NCI-H748 (cell line): Measurements from ENCODE around the gene OR2T11.
"Not testable (repeated sequence)": the region's sequence is repeated elsewhere in the genome, so short reads cannot be mapped to it uniquely, and the experiment has no call there.

Experiments
- DNase-seq: peaks from one replicate; lab custom pipeline; 2025; ENCODE audit not compliant: unreplicated experiment; lab: John Stamatoyannopoulos, UW

OR2T11 gene

DNA sequence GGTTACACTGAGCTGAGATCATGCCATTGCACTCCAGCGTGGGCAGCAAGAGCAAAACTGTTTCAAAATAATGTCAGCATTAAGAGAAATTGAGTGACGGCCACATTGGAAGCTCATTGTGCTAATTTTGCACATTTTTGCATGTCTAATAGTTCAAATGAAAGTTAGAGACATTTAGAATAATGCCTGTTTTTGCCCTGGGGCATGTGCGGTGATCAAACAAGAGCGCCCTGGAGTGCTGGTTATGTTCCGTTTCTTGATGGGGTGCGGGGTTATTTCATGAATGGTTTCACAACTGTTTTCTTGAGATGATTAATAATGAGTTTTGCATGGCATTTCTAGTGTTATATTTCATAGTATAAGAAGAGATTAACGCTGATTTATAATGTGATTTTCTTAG lies 13.1 kb downstream of the OR2T11 start:
- DNase-seq = no peak

GRCh38 chr1:248618878-248619277 lies 16.0 kb downstream of the OR2T11 start:
- DNase-seq = no peak

- no peak for DNase-seq
Observed at GRCh38 chr1:248618119-248618518, 16.8 kb downstream of the OR2T11 start.

GRCh38 chr1:248613742-248614141 lies 21.1 kb downstream of the OR2T11 start:
- no peak for DNase-seq

DNA sequence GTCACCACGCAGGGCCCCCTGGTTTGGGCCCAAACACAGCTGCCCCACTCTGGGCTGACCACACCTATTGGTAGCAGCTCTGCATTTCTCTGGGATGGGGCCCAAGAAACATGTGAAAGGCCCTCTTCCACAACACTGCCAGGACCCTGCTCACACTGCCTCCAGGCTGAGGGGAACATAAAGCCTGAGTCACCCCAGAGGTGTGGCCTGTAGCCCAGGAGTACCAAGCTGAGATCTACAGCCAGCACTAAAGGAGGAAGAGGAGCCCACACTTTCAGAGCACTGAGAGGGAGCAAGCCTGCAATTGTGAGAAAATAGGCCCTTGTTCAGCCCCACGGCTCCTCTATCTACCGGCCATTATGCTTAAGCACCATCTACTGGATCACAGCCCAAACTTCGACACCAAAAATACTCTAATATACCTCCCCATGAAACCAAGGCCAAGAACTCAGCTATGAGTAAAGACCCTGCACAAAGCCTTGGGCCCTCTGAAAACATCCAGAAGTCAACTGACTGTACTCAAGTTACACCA lies 22.9 kb downstream of the OR2T11 start:
- DNase-seq = no peak

DNA sequence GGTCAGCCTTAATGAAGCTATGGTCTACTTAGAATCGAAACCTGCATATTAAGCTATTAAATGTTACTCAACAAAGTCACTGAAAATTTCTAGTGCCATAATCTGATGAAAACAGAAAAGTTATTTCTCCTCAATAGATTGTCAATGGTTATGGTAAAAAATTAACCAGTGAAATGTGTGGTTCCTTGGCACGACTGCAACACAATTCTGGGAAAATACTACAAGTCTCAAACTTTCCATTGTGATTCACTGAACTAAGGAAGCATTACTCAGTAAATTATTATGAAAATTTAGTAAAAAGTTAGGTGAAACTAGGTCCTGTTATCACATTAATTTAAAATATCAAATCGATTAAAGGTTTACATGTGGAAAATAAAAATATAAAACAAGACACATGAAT lies 24.6 kb downstream of the OR2T11 start:
- no peak for DNase-seq

DNA sequence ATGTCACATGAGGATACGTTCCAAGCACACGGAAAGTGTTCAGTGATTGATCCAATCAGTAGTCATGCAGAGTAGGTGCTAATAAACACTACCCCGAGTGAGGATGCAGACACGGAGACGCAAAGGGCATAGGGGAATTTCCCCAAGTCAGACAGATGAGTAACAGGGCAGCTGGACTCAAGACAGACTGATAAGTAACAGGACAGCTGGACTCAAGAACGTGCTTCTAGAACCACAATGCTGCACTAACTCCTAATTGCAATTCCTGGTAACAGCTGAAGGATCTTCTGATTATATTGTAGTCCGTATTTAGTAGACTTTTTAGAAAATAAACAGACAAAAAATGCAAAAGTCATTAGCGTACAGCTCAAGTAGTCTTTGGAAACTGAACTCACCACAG lies 35.5 kb downstream of the OR2T11 start:
- DNase-seq = no peak

DNA sequence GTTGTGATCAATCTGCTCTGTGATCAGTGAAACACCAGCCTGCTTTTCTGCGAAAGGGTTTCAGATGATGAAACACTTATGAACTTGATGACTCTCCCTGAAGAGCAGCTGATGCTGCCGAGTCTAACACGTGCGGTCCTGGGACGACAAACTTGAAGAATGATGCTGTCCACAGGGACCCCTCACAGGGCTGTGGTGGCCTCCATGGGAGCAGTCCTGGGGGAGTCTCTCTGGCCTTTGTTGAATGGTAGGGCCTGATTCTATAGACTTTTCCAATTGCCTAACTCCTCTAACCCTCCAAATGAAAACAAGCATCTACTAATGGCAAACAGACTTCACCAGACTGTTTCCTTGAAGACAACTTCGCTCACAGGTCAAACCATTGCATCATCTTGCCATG lies 37.3 kb downstream of the OR2T11 start, which contains the start of gene OR2T10:
Gene OR2T10 (minus strand): TSS at position 112 of the 400 bp plus-strand sequence. CDS start 3,932 bp downstream, outside the sequence.
- no peak for DNase-seq

DNA sequence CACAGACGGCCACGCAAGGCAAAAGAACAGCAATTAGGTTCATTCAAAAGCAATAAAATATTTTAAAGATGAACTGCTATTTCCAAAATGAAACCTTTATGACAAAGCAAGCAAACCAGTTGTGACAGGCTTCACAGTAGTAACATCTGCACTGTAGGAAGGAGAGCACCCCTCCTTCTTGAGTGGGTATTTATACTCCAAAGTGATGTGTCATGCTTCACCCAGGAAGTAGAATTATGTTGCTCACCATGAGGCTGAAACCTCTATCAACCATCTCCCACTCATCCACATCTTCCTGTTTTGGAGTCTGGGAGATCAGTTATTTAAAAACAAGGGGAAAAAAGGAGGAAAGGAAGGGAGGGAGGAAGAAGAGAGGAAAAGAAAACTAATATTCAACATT lies 38.3 kb downstream of the OR2T11 start:
- no peak for DNase-seq

DNA sequence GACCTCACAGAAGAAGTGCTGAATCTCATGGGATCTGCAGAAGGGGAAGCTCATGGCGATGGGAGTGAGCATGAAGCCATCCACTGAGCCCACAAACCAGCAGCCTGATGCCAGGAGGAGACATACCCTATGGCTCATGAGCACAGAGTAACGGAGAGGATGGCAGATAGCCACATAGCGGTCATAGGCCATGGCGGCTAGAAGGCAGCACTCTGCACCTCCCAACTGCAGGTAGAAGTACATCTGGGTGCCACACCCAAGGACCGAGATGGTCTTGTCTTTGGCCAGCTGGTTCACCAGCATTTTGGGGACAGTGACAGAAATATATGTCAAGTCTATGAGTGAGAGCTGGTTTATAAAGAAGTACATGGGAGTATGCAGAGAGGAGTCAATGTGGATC lies 41.7 kb downstream of the OR2T11 start:
- DNase-seq = no peak

- no peak for DNase-seq
Observed at GRCh38 chr1:248592655-248593054, 42.2 kb downstream of the OR2T11 start.

- DNase-seq = no peak
Observed at GRCh38 chr1:248590055-248590454, 44.8 kb downstream of the OR2T11 start.

- no peak for DNase-seq
Observed at GRCh38 chr1:248589334-248589733, 45.6 kb downstream of the OR2T11 start.

DNA sequence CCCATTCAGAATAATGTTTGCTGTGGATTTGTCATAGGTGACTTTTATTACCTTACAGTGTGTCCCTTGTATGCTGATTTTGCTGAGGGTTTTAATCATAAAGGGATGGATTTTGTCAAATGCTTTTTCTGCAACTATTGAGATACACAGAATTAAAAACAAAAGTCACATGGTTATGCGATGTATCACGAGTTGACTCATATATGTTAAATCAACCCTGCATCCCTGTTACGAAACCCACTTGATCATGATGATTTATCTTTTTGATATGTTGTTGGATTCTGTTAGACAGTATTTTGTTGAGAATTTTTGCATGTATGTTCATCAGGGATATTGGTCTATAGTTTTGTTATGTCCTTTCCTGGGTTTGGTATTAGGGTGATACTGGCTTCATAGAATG lies 49.6 kb downstream of the OR2T11 start:
- DNase-seq = no peak

DNA sequence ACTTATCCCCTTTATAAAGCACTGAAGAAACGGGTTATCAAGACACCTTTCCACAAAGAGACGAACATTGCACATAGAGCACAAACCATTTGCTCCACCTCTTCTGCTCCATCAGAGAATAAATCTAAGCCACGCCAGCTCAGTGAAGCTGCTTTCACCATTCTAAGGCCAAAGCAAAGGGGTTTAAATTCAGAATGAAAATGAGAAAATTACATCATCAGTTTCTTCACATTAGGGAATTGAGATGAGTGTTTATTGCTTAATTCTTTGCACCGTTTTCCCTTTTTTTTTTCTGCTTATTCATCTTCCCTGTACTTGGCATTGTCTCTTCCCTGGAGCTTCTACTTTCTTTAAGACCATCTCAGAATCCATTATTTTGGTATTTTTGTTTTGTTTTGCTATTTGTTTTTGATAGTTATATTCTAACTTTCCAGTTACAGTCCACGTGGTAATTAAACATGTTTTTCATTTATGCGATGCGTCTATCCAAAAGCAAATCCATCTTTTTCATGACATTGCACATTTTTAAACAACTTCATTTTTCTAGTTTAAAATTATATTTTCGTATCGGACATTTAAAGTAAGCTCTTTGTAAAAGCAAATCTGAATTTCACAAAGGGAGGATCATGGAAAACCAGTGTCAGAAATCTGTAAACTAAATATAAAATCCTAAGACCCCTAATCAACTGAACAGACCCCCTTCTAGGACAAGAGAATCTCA lies 58.5 kb downstream of the OR2T11 start:
- DNase-seq = no peak

DNA sequence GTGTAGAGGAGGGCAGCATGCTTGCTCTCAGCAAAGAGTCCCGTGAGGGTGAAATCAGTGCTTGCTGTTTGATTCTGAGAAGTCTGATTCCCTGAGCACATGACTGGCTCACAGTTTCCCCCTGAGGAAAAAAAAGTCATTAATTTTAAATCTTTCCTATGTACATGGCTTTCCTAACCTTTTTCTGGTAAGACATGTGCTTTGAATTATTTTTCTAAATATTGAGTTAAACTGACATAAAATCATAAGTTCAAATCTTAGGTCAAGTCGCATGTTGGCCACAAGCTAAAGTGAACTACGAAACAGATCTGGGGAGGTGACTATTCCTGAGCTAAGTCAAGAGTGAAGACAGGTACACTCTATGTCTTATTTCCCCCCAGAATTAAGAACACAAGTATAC lies 60.2 kb downstream of the OR2T11 start, which contains the start of gene OR2T34:
Gene OR2T34 (minus strand): TSS at position 101 of the 400 bp plus-strand sequence. CDS start 0 bp downstream, at position 101.
- DNase-seq = not testable (repeated sequence)

- not testable (repeated sequence) for DNase-seq
Observed at GRCh38 chr1:248573856-248574255, 61.0 kb downstream of the OR2T11 start.
